PC-9 (cell line): Measurements from ENCODE around the gene TRAPPC5. TPM values are rescaled to one million over a fixed set of nuclear protein-coding genes. Genes with fewer than 3 reads are reported as not detected.
"Not testable (repeated sequence)": the region's sequence is repeated elsewhere in the genome, so short reads cannot be mapped to it uniquely, and the experiment has no call there.

Experiments used
- BruUV-seq: library from RNA; stranded (reverse); fragments of 400-500 nt; replicated peaks from 2 replicates; lab custom pipeline; 2021; lab: Mats Ljungman, UMichigan
- CTCF ChIA-PET: fragments of 300-600 bp; sonication (Branson Sonifier 250); formaldehyde crosslinking; loops from one replicate; lab custom pipeline; 2022; ENCODE audit warnings: antibody characterized with exemption; lab: Charles Lee
- POLR2A ChIA-PET: fragments of 300-600 bp; sonication (Branson Sonifier 250); formaldehyde crosslinking; loops from one replicate; lab custom pipeline; 2022; ENCODE audit warnings: antibody characterized with exemption; ENCODE audit not compliant: unreplicated experiment; lab: Charles Lee
- DNase-seq, 2 experiments: peaks; one replicate each; pipeline versions ENCODE4 v3.0.0 to v3.0.0-alpha.2; 2015 to 2022; ENCODE audit warnings: mixed read lengths in 1 of 2
- H2AFZ ChIP-seq: fragments of 200-600 bp; sonication (generic); 2 replicates; pipeline ENCODE4 v1.8.1; 2017; ENCODE audit warnings: antibody characterized with exemption
- H3F3A ChIP-seq: fragments of 200-600 bp; sonication (generic); 2 replicates; pipeline ENCODE4 v1.8.1; 2017; ENCODE audit warnings: antibody characterized with exemption, mild to moderate bottlenecking, low read depth; ENCODE audit not compliant: insufficient read depth
- H3K27ac ChIP-seq: fragments of 200-600 bp; sonication (generic); 2 replicates; pipeline ENCODE4 v1.6.1; 2016; ENCODE audit warnings: mixed run types
- H3K27me3 ChIP-seq: fragments of 200-600 bp; sonication (generic); 2 replicates; pipeline ENCODE4 v1.6.1; 2016; ENCODE audit warnings: low read depth, mixed run types; ENCODE audit not compliant: insufficient read depth
- H3K36me3 ChIP-seq: fragments of 200-600 bp; sonication (generic); 2 replicates; pipeline ENCODE4 v1.6.1; 2016; ENCODE audit warnings: low read depth, mixed run types
- H3K4me1 ChIP-seq: fragments of 200-600 bp; sonication (generic); replicated peaks from 2 replicates; pipeline ENCODE4 v1.6.1; 2016; ENCODE audit warnings: mixed run types; ENCODE audit not compliant: insufficient read depth
- H3K4me2 ChIP-seq: fragments of 200-600 bp; sonication (generic); 2 replicates; pipeline ENCODE4 v1.6.1; 2017; ENCODE audit warnings: mixed run types
- H3K4me3 ChIP-seq: fragments of 200-600 bp; sonication (generic); 2 replicates; pipeline ENCODE4 v1.6.1; 2016; ENCODE audit warnings: mixed run types
- H3K79me2 ChIP-seq: fragments of 200-600 bp; sonication (generic); 2 replicates; pipeline ENCODE4 v1.6.1; 2017; ENCODE audit warnings: low read depth, mixed run types
- H3K9me2 ChIP-seq: fragments of 200-600 bp; sonication (generic); 2 replicates; pipeline ENCODE4 v1.8.1; 2017; ENCODE audit warnings: mild to moderate bottlenecking; ENCODE audit not compliant: insufficient read depth
- H3K9me3 ChIP-seq: fragments of 200-600 bp; sonication (generic); 2 replicates; pipeline ENCODE4 v1.8.1; 2016; ENCODE audit warnings: low read depth; ENCODE audit not compliant: insufficient read depth
- H4K20me1 ChIP-seq: fragments of 200-600 bp; sonication (generic); 2 replicates; pipeline ENCODE4 v1.8.1; 2017; ENCODE audit not compliant: insufficient read depth
- EZH2 ChIP-seq: fragments of 200-600 bp; sonication (generic); IDR thresholded peaks from 2 replicates; pipeline ENCODE4 v1.8.0; 2017; ENCODE audit warnings: antibody characterized with exemption, low read depth
- intact Hi-C: fragments of 100-400 bp; cut with micrococcal nuclease; formaldehyde crosslinking; loops from one replicate; pipeline ENCODE4 v1.10.0; 2022; ENCODE audit not compliant: unreplicated experiment
- total RNA-seq: library from RNA; stranded (reverse); gene quantifications from 2 replicates; pipeline ENCODE4 v1.2.3, GENCODE V29; 2021
- TF ChIP-seq, protein P1 (sequence below): fragments of 200-600 bp; sonication (generic); conservative IDR thresholded peaks from 2 replicates; pipeline ENCODE4 v1.6.1; 2017; ENCODE audit warnings: mixed run types, antibody characterized with exemption, mild to moderate bottlenecking, moderate library complexity

TRAPPC5 gene
- total RNA-seq, 1 experiment from 2014 or later, result 103 TPM

- H3K4me2 ChIP-seq, result no peak overlapping the region
- no peak overlapping the region for H3K27ac ChIP-seq
- peaks cover 41% of the 10 kb centered on the region for H3F3A ChIP-seq
- no TSS peak for BruUV-seq
- H3K4me1 ChIP-seq, result peaks cover 10% of the 10 kb centered on the region; the same call in 1 of the 2 replicates
- POLR2A ChIA-PET, result no interaction called here
- H2AFZ ChIP-seq, result no peak overlapping the region
- TF ChIP-seq, protein P1, sequence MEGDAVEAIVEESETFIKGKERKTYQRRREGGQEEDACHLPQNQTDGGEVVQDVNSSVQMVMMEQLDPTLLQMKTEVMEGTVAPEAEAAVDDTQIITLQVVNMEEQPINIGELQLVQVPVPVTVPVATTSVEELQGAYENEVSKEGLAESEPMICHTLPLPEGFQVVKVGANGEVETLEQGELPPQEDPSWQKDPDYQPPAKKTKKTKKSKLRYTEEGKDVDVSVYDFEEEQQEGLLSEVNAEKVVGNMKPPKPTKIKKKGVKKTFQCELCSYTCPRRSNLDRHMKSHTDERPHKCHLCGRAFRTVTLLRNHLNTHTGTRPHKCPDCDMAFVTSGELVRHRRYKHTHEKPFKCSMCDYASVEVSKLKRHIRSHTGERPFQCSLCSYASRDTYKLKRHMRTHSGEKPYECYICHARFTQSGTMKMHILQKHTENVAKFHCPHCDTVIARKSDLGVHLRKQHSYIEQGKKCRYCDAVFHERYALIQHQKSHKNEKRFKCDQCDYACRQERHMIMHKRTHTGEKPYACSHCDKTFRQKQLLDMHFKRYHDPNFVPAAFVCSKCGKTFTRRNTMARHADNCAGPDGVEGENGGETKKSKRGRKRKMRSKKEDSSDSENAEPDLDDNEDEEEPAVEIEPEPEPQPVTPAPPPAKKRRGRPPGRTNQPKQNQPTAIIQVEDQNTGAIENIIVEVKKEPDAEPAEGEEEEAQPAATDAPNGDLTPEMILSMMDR, result no peak; the same call in 1 of the 2 replicates
- TF ChIP-seq EZH2, result no peak
- H3K4me3 ChIP-seq, result no peak overlapping the region
- no peaks in the 10 kb centered on the region for H3K27me3 ChIP-seq
- H3K9me3 ChIP-seq, result no peaks in the 10 kb centered on the region; the same call in 1 of the 2 replicates
- H3K9me2 ChIP-seq, result no peaks in the 10 kb centered on the region
- H4K20me1 ChIP-seq, result peaks cover 13% of the 10 kb centered on the region
- DNase-seq, result no peak
- intact Hi-C loops, result no loop called here
- no peaks in the 10 kb centered on the region for H3K36me3 ChIP-seq
- H3K79me2 ChIP-seq, result peaks cover 30% of the 10 kb centered on the region
- CTCF ChIA-PET, result no interaction called here
Observed at GRCh38 chr19:7641290-7642276, 39.0 kb upstream of the TRAPPC5 start.

- Histone ChIP-seq H2AFZ (no peak overlapping the region), H3K9me2 (no peaks in the 10 kb centered on the region), H3K4me1 (peaks cover 8% of the 10 kb centered on the region; the same call in 1 of the 2 replicates), H3K79me2 (peaks cover 26% of the 10 kb centered on the region), H4K20me1 (peaks cover 13% of the 10 kb centered on the region), H3K4me3 (no peak overlapping the region), H3F3A (peaks cover 41% of the 10 kb centered on the region), H3K36me3 (no peaks in the 10 kb centered on the region), H3K27ac (no peak overlapping the region), H3K4me2 (no peak overlapping the region), H3K9me3 (no peaks in the 10 kb centered on the region; the same call in 1 of the 2 replicates), H3K27me3 (no peaks in the 10 kb centered on the region)
- POLR2A ChIA-PET, result interaction anchor here (0.6 kb wide), 1 partner anchor 23 kb away, joined by 3 read pairs; no protein-coding TSS in a partner anchor
- TF ChIP-seq EZH2, result no peak
- TF ChIP-seq, protein P1, result no peak
- intact Hi-C loops, result no loop called here
- no peak for DNase-seq
- no TSS peak for BruUV-seq
- CTCF ChIA-PET, result no interaction called here
Observed at GRCh38 chr19:7642295-7643030, 38.2 kb upstream of the TRAPPC5 start.

DNA sequence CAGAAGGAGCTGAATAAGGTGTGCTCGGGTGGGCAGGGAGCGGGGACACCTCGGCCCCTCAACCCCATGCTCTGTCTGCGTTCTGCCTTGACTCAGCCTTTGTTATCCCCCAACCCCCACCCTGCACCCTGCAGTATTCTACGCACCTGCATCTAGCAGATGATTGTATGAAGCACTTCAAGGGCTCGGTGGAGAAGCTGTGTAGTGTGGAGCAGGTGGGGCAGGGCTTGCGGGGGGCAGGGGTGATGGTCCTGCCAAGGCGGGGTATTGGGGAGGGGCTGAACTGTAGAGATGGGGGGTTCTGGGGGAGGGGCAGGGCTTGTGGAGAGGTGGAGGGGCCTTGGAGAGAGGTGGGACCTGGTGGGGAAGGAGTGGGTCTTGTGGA lies 37.6 kb upstream of the TRAPPC5 start:
- peaks cover 13% of the 10 kb centered on the region for H4K20me1 ChIP-seq
- CTCF ChIA-PET, result no interaction called here

GRCh38 chr19:7643629-7644549 lies 36.7 kb upstream of the TRAPPC5 start:
- H3K4me1 ChIP-seq, H2AFZ ChIP-seq, H3K9me2 ChIP-seq, H3K27ac ChIP-seq, H3K36me3 ChIP-seq, H3K4me2 ChIP-seq, H3K27me3 ChIP-seq, H3K4me3 ChIP-seq, intact Hi-C loops, BruUV-seq, CTCF ChIA-PET, H3K9me3 ChIP-seq: not testable (repeated sequence)
- POLR2A ChIA-PET, result interaction anchor here (0.6 kb wide), 1 partner anchor 16 kb away, joined by 4 read pairs; no protein-coding TSS in a partner anchor
- H3K79me2 ChIP-seq, result peaks cover 11% of the 10 kb centered on the region; the same call in 1 of the 2 replicates
- peaks cover 10% of the 10 kb centered on the region for H4K20me1 ChIP-seq
- peaks cover 37% of the 10 kb centered on the region for H3F3A ChIP-seq
- DNase-seq, result peak; percentile 29 to 63

More for the DNA sequence above, 37.6 kb upstream of the TRAPPC5 start:
- intact Hi-C loops, result no loop called here
- no peaks in the 10 kb centered on the region for H3K9me2 ChIP-seq
- H2AFZ ChIP-seq, result no peak overlapping the region
- H3K36me3 ChIP-seq, result no peaks in the 10 kb centered on the region
- H3K4me1 ChIP-seq, result peaks cover 4% of the 10 kb centered on the region; the same call in 1 of the 2 replicates
- no peak overlapping the region for H3K4me3 ChIP-seq
- H3K79me2 ChIP-seq, result peaks cover 20% of the 10 kb centered on the region
- no peaks in the 10 kb centered on the region for H3K27me3 ChIP-seq
- H3F3A ChIP-seq, result peaks cover 39% of the 10 kb centered on the region
- H3K4me2 ChIP-seq, result no peak overlapping the region
- POLR2A ChIA-PET, result interaction anchor here (0.6 kb wide), 1 partner anchor 24 kb away, joined by 3 read pairs; no protein-coding TSS in a partner anchor
- no peak overlapping the region for H3K27ac ChIP-seq
- TF ChIP-seq, protein P1, result no peak
- TF ChIP-seq EZH2, result no peak
- no peaks in the 10 kb centered on the region; the same call in 1 of the 2 replicates for H3K9me3 ChIP-seq
- BruUV-seq, result no TSS peak
- no peak for DNase-seq
